AG09309 (cell line): ENCODE results near the gene ADGRG6.

Experiments
- DNase-seq: peaks from one replicate; pipeline ENCODE4 v3.0.0-alpha.2; 2010; ENCODE audit warnings: low read depth
- H3K4me3 ChIP-seq: 2 replicates; pipeline ENCODE4 v1.5.1; 2011; ENCODE audit warnings: mild to moderate bottlenecking, low read depth, low read length, moderate library complexity; ENCODE audit not compliant: control insufficient read depth
- CTCF ChIP-seq: IDR thresholded peaks from 2 replicates; pipeline ENCODE4 v1.5.1; 2011; ENCODE audit warnings: mild to moderate bottlenecking, low read depth, low read length, inconsistent platforms; ENCODE audit not compliant: insufficient read depth, control insufficient read depth; ENCODE audit errors: missing control alignments

The ADGRG6 gene

GRCh38 chr6:142303176-142303533 is 1.3 kb downstream of the ADGRG6 start:
- no peak for DNase-seq
- no peak for TF ChIP-seq CTCF
- no peak overlapping the region for H3K4me3 ChIP-seq

- no peak for DNase-seq
- TF ChIP-seq CTCF, result no peak
- H3K4me3 ChIP-seq, result no peak overlapping the region
Observed at GRCh38 chr6:142304241-142304640, 2.4 kb downstream of the ADGRG6 start.

GRCh38 chr6:142306736-142307135 is 4.9 kb downstream of the ADGRG6 start:
- no peak for TF ChIP-seq CTCF
- H3K4me3 ChIP-seq, result no peak overlapping the region
- DNase-seq, result no peak

- no peak for TF ChIP-seq CTCF
- DNase-seq, result no peak
- no peak overlapping the region for H3K4me3 ChIP-seq
Observed at GRCh38 chr6:142307963-142308748, 6.3 kb downstream of the ADGRG6 start.

GRCh38 chr6:142309426-142309825 is 7.6 kb downstream of the ADGRG6 start:
- DNase-seq, result no peak

GRCh38 chr6:142313284-142313683 is 11.5 kb downstream of the ADGRG6 start:
- TF ChIP-seq CTCF, result no peak
- no peak overlapping the region for H3K4me3 ChIP-seq
- DNase-seq, result no peak

More at GRCh38 chr6:142309426-142309825, 7.6 kb downstream of the ADGRG6 start:
- TF ChIP-seq CTCF, result no peak
- no peak overlapping the region for H3K4me3 ChIP-seq
